Hindlimb muscle (tissue), 1 donor: ENCODE results near the gene SYNPR. TPM values are rescaled to one million over a fixed set of nuclear protein-coding genes. Genes with fewer than 3 reads are reported as not detected.

Experiments used
- DNase-seq: peaks from one replicate; pipeline ENCODE4 v3.0.0-alpha.2; 2013
- polyA plus RNA-seq: library from polyadenylated mRNA; unstranded; fragments of 120-200 nt; gene quantifications from one replicate; pipeline ENCODE4 v1.2.1, GENCODE V29; 2013; ENCODE audit not compliant: insufficient read length

The SYNPR gene
- polyA plus RNA-seq, 1 donor = not detected

DNA sequence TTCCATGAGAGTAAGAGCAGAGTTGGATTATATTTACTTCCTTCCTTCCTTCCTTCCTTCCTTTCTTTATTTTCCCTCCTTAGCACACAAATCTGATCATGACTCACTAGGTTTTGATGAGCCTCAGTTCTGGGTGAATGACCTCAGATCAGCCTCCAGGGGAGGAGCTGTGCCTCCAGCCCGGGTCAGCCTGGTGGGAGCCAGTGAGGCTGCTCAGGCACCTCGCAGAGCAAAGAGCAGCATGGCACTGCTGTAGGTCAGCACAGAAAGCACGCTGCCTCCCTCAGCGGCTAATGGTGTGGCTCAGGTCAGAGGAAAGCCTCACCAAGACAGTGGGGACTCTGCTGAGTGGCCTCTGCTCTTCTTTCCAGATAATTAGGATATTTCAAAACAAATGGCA, 108.5 kb downstream of the SYNPR start:
- DNase-seq = no peak

- DNase-seq = no peak
Measured at GRCh38 chr3:63387568-63387967, 109.5 kb downstream of the SYNPR start.

GRCh38 chr3:63390710-63391230, 112.7 kb downstream of the SYNPR start:
- peak; percentile 2 for DNase-seq

- DNase-seq = no peak
Measured at GRCh38 chr3:63395960-63396359, 117.9 kb downstream of the SYNPR start.

GRCh38 chr3:63400246-63400860, 122.2 kb downstream of the SYNPR start:
- no peak for DNase-seq

DNA sequence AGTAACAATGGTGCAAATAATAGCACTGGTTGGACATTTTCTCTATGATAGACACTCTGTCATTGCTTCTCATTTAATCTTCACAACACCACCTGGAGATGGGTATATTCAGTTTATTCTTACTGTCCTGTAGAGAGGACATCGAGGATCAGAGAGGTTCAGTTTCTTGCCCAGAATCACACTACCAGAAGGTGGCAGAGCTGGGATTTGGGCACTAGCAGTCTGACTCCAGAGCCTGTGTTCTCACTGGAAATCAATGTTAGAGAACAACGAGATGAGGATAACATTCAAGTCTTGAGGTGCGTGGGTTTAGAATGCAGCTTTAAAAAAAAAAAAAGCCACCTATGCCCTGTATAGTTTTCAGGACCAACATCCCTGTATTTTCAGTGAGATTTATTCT, 127.8 kb downstream of the SYNPR start:
- DNase-seq = no peak

DNA sequence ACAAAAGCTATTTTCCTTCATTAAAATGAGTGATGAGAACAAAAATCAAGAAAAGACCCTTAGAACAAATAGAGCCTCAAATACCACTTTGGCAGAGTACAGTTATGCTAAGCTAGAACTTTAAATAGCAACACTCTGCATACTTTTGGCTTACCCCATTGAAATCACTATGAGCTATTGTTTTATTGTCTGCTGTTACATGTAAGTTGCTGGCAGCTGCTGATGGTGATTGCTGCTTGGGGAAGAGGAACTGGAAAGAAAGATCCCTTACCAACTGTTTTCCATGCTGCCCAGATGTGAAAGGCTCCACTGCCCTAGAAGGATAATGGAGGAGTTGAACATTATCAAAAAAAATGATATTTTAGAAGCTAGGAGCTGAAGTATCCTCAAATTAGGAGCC, 135.4 kb downstream of the SYNPR start:
- DNase-seq = no peak

GRCh38 chr3:63414607-63415006, 136.5 kb downstream of the SYNPR start:
- DNase-seq = no peak

DNA sequence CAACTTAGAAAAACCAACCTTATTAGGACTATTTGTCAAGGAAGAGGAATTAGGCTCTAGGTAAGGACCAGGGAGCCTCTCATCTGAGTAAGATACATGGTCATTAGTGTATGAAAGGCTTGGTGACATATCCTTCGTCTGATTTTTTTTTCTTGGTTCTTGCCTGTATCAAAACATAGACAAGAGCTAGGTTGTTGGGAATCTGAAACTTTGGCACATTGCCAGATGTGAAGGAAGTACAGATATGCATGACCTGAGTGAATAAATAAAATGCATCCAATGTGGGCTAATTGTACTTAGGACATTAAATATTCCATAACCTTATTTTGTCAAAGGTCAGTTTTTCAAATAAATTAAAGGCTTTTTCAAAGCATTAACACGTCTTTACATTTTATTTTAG, 151.8 kb downstream of the SYNPR start:
- no peak for DNase-seq

DNA sequence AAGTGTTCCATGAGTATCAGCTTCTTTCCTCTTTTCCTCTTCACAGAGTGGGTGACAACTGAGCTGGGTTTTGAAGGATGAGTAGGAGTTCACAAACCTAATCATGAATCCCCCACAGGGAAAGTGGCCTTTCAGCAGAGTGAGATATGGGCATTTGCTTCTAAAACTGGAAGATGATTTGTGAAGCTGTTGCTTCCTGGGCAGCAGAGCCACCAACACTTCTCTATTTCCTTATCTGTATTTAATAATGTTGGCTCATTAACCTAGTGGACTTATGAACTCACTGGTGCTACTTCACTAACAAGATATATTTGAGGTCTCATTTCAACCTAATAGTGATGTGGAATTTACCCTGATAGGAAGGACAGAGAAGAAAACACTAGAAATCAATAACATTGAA, 152.8 kb downstream of the SYNPR start:
- no peak for DNase-seq

- DNase-seq = no peak
Measured at GRCh38 chr3:63437858-63438257, 159.8 kb downstream of the SYNPR start.

DNA sequence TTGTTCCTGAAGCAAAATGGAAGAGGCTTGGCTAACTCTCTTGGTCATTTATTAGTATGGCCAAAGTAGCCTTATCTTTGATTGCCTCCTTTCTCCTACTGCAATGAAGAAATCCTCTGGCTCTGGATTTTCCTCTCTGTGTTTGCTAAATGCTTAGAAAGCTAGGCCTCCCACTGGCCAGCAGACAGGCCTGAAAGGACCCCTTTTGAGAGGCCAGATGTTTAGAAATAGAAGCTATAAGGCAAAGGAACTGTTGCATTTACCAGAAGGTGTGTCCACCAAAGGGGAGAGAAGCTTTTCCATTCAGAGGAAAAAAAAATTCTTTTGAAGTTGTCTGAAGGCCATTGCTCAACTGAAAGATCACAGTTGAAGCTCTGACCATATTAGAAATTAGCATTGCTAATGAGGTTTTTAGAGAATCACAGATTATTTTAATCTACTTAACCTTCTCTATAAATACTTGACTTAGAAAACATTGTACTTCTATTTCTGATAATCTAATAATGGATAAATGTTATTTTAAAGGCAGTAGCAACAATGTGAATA, 160.8 kb downstream of the SYNPR start:
- no peak for DNase-seq

DNA sequence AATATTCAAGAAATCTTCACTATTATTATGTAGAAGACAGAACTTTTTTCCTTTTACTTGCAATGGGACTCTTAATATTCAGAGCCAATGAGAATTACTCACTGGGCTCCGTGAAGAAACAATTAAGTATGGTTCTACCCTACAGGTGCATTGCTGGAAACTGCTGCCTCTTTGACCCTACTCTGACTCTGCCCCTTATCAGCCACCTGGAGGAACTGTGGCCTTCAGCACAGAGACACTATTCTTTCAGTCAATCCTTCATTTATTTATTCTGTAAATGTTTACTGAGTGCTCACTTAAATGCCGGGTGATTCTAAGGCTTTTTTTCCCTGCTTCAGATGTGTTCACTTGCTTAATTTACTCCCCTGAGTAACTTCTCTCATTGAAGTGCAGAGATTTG, 163.2 kb downstream of the SYNPR start:
- no peak for DNase-seq

DNA sequence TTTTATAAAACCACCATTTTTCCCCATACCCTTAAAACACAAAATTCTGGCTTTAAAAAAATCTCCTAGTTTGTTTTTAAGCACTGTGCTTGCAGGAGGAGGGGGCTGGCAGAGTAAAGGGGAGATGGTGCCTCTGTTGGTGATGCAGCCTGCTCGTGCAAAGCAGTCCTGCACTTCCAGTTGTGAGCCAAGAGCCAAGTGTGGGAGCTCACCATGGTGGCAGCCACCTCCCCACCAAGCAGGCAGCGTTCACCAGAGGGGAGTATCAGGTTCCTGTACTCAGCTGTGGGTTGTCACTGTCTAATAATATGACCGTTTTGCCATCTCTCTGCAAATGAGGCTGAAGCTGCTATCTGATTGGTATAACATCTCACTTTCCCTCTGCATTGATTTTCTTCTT, 164.8 kb downstream of the SYNPR start:
- DNase-seq = no peak

- no peak for DNase-seq
Measured at GRCh38 chr3:63450023-63450422, 171.9 kb downstream of the SYNPR start.

- no peak for DNase-seq
Measured at GRCh38 chr3:63450634-63451363, 172.7 kb downstream of the SYNPR start.

- no peak for DNase-seq
Measured at GRCh38 chr3:63456901-63457300, 178.8 kb downstream of the SYNPR start.

GRCh38 chr3:63458405-63458804, 180.3 kb downstream of the SYNPR start:
- DNase-seq = no peak

DNA sequence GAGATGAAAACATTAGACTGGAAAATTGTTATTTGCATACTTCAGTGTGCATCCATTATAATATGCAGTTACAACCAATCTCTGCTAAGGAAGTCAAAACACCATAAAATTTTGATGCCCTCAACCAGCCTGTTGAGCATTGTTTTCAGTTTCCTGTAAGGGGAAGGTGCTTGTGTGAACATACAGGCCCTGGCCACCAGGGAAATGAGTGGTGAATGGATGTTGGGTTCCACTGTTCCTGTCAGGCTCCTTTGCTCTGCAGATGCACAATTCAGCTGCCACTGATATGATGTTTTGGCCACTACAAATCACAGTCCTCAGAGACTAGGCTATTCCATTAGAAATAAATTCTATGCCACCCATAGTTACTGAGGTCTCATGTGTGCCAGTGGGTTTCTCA, 184.6 kb downstream of the SYNPR start:
- no peak for DNase-seq

DNA sequence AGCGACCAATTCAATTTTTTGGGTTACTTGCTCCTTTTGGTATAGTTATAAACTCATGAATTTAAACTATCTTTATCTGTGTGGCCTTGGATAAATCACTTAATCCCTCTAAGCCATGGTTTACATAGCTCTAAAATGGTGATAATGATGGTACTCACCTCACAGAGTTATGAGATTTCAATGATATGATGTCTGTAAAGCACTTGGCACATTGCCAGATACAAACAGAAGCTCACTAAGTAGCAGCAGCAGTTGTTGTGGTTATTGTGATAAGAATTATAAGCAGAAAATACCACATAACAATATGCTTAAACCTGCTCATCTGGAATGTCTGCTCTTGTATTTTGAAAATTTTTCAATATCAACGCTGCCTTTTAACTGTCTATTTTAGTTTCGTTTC, 189.3 kb downstream of the SYNPR start:
- no peak for DNase-seq

DNA sequence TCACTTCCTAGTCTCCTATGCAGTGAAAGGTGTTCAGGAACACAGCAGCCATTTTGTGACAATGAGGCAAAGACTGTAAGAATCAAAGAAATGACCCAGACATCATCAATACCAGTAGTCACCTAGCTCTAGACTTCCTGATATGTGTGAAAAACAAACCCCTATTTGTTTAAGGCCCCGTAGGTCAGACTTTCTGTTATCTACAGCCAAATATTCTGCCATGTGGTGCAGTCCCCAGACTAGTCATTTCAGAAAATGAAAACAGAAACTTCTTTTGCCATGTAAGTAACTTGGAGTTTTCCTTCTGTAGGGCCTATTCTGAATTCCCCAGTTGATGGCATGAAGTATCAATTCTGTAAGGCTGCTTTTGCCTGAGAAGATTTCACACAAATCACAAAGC, 192.6 kb downstream of the SYNPR start:
- no peak for DNase-seq

- DNase-seq = no peak
Measured at GRCh38 chr3:63471781-63472180, 193.7 kb downstream of the SYNPR start.

- DNase-seq = no peak
Measured at GRCh38 chr3:63473641-63474166, 195.6 kb downstream of the SYNPR start.
